ENCODE data around the gene ZFYVE28. TPM values are rescaled to one million over a fixed set of nuclear protein-coding genes. Genes with fewer than 3 reads are reported as not detected.

Gene ZFYVE28
- total RNA-seq, 1 donor from 2014 or later: 0.86 TPM

GRCh38 chr4:2354760-2355159 lies 63.7 kb downstream of the ZFYVE28 start:
- no peak for DNase-seq (ENCODE audit: low read depth)

GRCh38 chr4:2354118-2354517 lies 64.3 kb downstream of the ZFYVE28 start:
- DNase-seq (ENCODE audit: low read depth): no peak

- peak; percentile 91 for DNase-seq (ENCODE audit: low read depth)
Observed at GRCh38 chr4:2353222-2354107, 65.0 kb downstream of the ZFYVE28 start.

- no peak for DNase-seq (ENCODE audit: low read depth)
Observed at GRCh38 chr4:2352729-2353221, 65.7 kb downstream of the ZFYVE28 start.

- no peak for DNase-seq (ENCODE audit: low read depth)
Observed at GRCh38 chr4:2352171-2352570, 66.3 kb downstream of the ZFYVE28 start.

GRCh38 chr4:2350982-2351381 lies 67.5 kb downstream of the ZFYVE28 start:
- DNase-seq (ENCODE audit: low read depth): no peak

- no peak for DNase-seq (ENCODE audit: low read depth)
Observed at GRCh38 chr4:2348786-2349185, 69.7 kb downstream of the ZFYVE28 start.

- no peak for DNase-seq (ENCODE audit: low read depth)
Observed at GRCh38 chr4:2347190-2347589, 71.3 kb downstream of the ZFYVE28 start.

- no peak for DNase-seq (ENCODE audit: low read depth)
Observed at GRCh38 chr4:2343476-2343875, 75.0 kb downstream of the ZFYVE28 start.

- DNase-seq (ENCODE audit: low read depth): no peak
Observed at GRCh38 chr4:2341911-2342652, 76.4 kb downstream of the ZFYVE28 start.

- no peak for DNase-seq (ENCODE audit: low read depth)
Observed at GRCh38 chr4:2341261-2341841, 77.1 kb downstream of the ZFYVE28 start.

- no peak for DNase-seq (ENCODE audit: low read depth)
Observed at GRCh38 chr4:2340272-2341061, 78.0 kb downstream of the ZFYVE28 start.

GRCh38 chr4:2339458-2340271 lies 78.8 kb downstream of the ZFYVE28 start:
- DNase-seq (ENCODE audit: low read depth): no peak

- no peak for DNase-seq (ENCODE audit: low read depth)
Observed at GRCh38 chr4:2338754-2339457, 79.5 kb downstream of the ZFYVE28 start.

- no peak for DNase-seq (ENCODE audit: low read depth)
Observed at GRCh38 chr4:2337896-2338295, 80.5 kb downstream of the ZFYVE28 start.

GRCh38 chr4:2337131-2337723 lies 81.2 kb downstream of the ZFYVE28 start:
- DNase-seq (ENCODE audit: low read depth): no peak

- no peak for DNase-seq (ENCODE audit: low read depth)
Observed at GRCh38 chr4:2336659-2337058, 81.8 kb downstream of the ZFYVE28 start.

- DNase-seq (ENCODE audit: low read depth): no peak
Observed at GRCh38 chr4:2335729-2336101, 82.7 kb downstream of the ZFYVE28 start.

All from myocyte (in vitro differentiated cells).